Liver (tissue), 9 donors: ENCODE results near the gene TFB2M. TPM values are rescaled to one million over a fixed set of nuclear protein-coding genes. Genes with fewer than 3 reads are reported as not detected.

Experiments used
- DNase-seq: peaks from one replicate; pipeline ENCODE4 v3.0.0-alpha.2; 2017; ENCODE audit warnings: low spot score
- H3K27ac ChIP-seq, 2 donors: one replicate each; pipeline ENCODE4 v1.7.0; 2013; ENCODE audit warnings: inconsistent platforms in 2 of 2, low read length in 2 of 2, control low read depth in 1 of 2, low read depth in 1 of 2, mild to moderate bottlenecking in 1 of 2
- H3K27me3 ChIP-seq, 4 donors: one replicate each; pipeline versions ENCODE4 v1.6.1 to v1.7.0; 2013; ENCODE audit warnings: low read length in 3 of 4, inconsistent platforms in 1 of 4, mild to moderate bottlenecking in 1 of 4, moderate library complexity in 1 of 4; ENCODE audit not compliant: control insufficient read depth in 4 of 4, insufficient read depth in 4 of 4
- H3K36me3 ChIP-seq, 4 donors: one replicate each; pipeline versions ENCODE4 v1.6.1 to v1.7.0; 2013; ENCODE audit warnings: low read length in 3 of 4, mild to moderate bottlenecking in 3 of 4, low read depth in 1 of 4, moderate library complexity in 1 of 4; ENCODE audit not compliant: control insufficient read depth in 4 of 4, insufficient read depth in 3 of 4
- H3K4me1 ChIP-seq, 4 donors: one replicate each; pipeline versions ENCODE4 v1.6.1 to v1.7.0; 2013; ENCODE audit warnings: low read length in 3 of 4, mild to moderate bottlenecking in 3 of 4, moderate library complexity in 1 of 4; ENCODE audit not compliant: control insufficient read depth in 4 of 4, insufficient read depth in 4 of 4
- H3K4me3 ChIP-seq, 3 donors: one replicate each; pipeline versions ENCODE4 v1.6.1 to v1.7.0; 2013; ENCODE audit warnings: low read length in 3 of 3, control low read depth in 1 of 3, low read depth in 1 of 3, mild to moderate bottlenecking in 1 of 3
- H3K9ac ChIP-seq, 2 donors: one replicate each; pipeline ENCODE4 v1.7.0; 2013; ENCODE audit warnings: low read length in 2 of 2, mild to moderate bottlenecking in 2 of 2, moderate library complexity in 2 of 2, control low read depth in 1 of 2, low read depth in 1 of 2
- H3K9me3 ChIP-seq, 4 donors: one replicate each; pipeline versions ENCODE4 v1.6.1 to v1.7.0; 2013; ENCODE audit warnings: low read length in 3 of 4; ENCODE audit not compliant: control insufficient read depth in 4 of 4
- EGR1 ChIP-seq, 2 donors: IDR thresholded peaks; 2 replicates each; pipeline ENCODE4 v1.6.1; 2016 to 2018; ENCODE audit warnings: antibody characterized with exemption in 2 of 2, low read depth in 2 of 2
- FOXA1 ChIP-seq: IDR thresholded peaks from 2 replicates; pipeline ENCODE4 v1.6.1; 2016; ENCODE audit warnings: antibody characterized with exemption
- FOXA2 ChIP-seq: IDR thresholded peaks from 2 replicates; pipeline ENCODE4 v1.6.1; 2016; ENCODE audit warnings: antibody characterized with exemption
- GABPA ChIP-seq, 2 donors: IDR thresholded peaks in 1 of 2; conservative IDR thresholded peaks in 1 of 2; 2 replicates each; pipeline ENCODE4 v1.6.1; 2016; ENCODE audit warnings: antibody characterized with exemption in 2 of 2, mild to moderate bottlenecking in 1 of 2, moderate library complexity in 1 of 2
- HNF4A ChIP-seq, 2 donors: conservative IDR thresholded peaks; 2 replicates each; pipeline ENCODE4 v1.6.1; 2016; ENCODE audit warnings: antibody characterized with exemption in 2 of 2, mild to moderate bottlenecking in 2 of 2
- HNF4G ChIP-seq: IDR thresholded peaks from 2 replicates; pipeline ENCODE4 v1.6.1; 2016; ENCODE audit warnings: antibody characterized with exemption
- JUND ChIP-seq, 2 donors: IDR thresholded peaks; 2 replicates each; pipeline ENCODE4 v1.6.1; 2016; ENCODE audit warnings: antibody characterized with exemption in 2 of 2
- NR2F2 ChIP-seq: IDR thresholded peaks from 2 replicates; pipeline ENCODE4 v1.6.1; 2016; ENCODE audit warnings: antibody characterized with exemption
- RAD21 ChIP-seq, 2 donors: IDR thresholded peaks; 2 replicates each; pipeline ENCODE4 v1.6.1; 2016; ENCODE audit warnings: antibody characterized with exemption in 2 of 2, mild to moderate bottlenecking in 2 of 2
- RXRA ChIP-seq, 2 donors: IDR thresholded peaks; 2 replicates each; pipeline ENCODE4 v1.6.1; 2017 to 2018; ENCODE audit warnings: antibody characterized with exemption in 2 of 2, mild to moderate bottlenecking in 1 of 2
- SP1 ChIP-seq: IDR thresholded peaks from 2 replicates; pipeline ENCODE4 v1.6.1; 2018; ENCODE audit warnings: antibody characterized with exemption, mild to moderate bottlenecking
- TAF1 ChIP-seq: conservative IDR thresholded peaks from 2 replicates; pipeline ENCODE4 v1.6.1; 2016; ENCODE audit warnings: antibody characterized with exemption, mild to moderate bottlenecking
- YY1 ChIP-seq: IDR thresholded peaks from 2 replicates; pipeline ENCODE4 v1.6.1; 2016; ENCODE audit warnings: antibody characterized with exemption, mild to moderate bottlenecking
- WGBS: extraction: QIAGEN DNeasy Blood & Tissue Kit; methylation state at CpG from one replicate; pipeline ENCODE4 v1.1.7; 2013; 5-methylcytosine and 5-hydroxymethylcytosine counted together
- polyA plus RNA-seq, 2 donors: library from polyadenylated mRNA; stranded (reverse) in 1 of 2; unstranded in 1 of 2; fragments of 200-250 nt in 1 of 2; fragments of >200 nt in 1 of 2; fragmentation: Nextera tagmentation in 1 of 2; extraction: Ambion mirVana in 1 of 2; gene quantifications; one replicate each; pipeline versions ENCODE4 v1.2.1 to v1.2.3, GENCODE V29; 2013 to 2015
- total RNA-seq, 2 donors: library from RNA; depleted of rRNA; stranded (reverse); fragments of >200 nt; gene quantifications; one replicate each; pipeline ENCODE4 v1.2.3, GENCODE V29; 2014
- TF ChIP-seq, protein P1 (sequence below): fragments of 150-350 bp; IDR thresholded peaks from 2 replicates; pipeline ENCODE4 v1.5.1; 2017; ENCODE audit warnings: improper control_type of control experiment, low read depth, low read length; ENCODE audit not compliant: missing input control
- TF ChIP-seq, protein P2 (sequence below): IDR thresholded peaks from 2 replicates; pipeline ENCODE4 v1.6.1; 2016; ENCODE audit warnings: antibody characterized with exemption
- TF ChIP-seq, protein P3 (sequence below): IDR thresholded peaks from 2 replicates; pipeline ENCODE4 v1.6.1; 2016; ENCODE audit warnings: antibody characterized with exemption, mild to moderate bottlenecking
- TF ChIP-seq, protein P4 (sequence below): IDR thresholded peaks from 2 replicates; pipeline ENCODE4 v1.6.1; 2016; ENCODE audit warnings: antibody characterized with exemption
- TF ChIP-seq, protein P5 (sequence below): IDR thresholded peaks from 2 replicates; pipeline ENCODE4 v1.6.1; 2016; ENCODE audit warnings: antibody characterized with exemption
- donor health status: healthy.
- donor health status: healthy.
- donor health status: healthy.
- donor health status: healthy.
- donor health status: healthy.

The TFB2M gene
- total and polyA plus RNA-seq, 4 donors = 15.0 to 26.4 (median 23.5) TPM

DNA sequence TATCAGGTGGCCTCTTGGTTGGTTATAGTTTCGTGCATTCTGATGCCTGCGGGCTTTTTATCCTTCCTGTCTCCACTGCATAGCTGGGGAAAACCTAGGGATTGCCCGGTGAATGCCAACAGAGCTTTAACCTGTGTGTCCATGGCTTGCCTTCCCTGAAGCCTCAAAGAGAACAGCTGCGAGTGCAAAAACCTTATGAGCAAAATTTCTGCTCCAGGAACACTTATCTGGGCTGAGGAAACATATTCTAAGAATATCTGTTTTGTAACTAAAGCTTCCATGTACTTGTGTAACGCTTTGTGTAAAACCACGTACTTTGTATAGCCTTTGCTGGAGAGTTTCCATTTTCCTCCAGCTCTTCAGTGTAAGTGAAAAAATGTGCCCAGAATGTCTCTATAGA is 7.4 kb upstream of the TFB2M start:
- no peak for DNase-seq

DNA sequence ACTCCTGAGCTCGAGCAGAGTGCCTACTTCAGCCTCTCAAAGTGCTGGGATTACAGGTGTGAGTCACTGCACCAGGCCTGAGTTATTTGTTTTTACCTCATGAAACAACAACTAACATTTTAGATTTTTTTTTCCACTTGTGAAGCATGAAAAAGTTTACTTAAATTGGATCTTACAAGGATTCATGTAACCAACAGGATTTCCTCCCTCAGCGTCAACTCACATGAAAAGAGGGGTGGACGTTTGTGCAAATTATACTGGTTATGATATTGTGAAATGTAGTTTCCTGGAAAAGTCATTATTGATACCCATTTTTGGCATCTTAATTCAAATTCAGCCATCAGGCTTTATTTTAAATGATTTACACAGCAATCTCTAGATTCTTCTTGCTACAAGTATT is 6.7 kb upstream of the TFB2M start:
- Histone ChIP-seq H3K27me3 (no peaks in the 10 kb centered on the region), H3K36me3 (peaks cover 0 to 2% (median 0%) of the 10 kb centered on the region in 4 donors), H3K4me3 (no peak overlapping the region), H3K27ac (peak overlapping the region; percentile 13 to 35), H3K9me3 (no peaks in the 10 kb centered on the region), H3K9ac (peak overlapping the region in 1 of 2 donors; percentile 34), H3K4me1 (peaks cover 0 to 4% (median 2%) of the 10 kb centered on the region in 4 donors)
- TF ChIP-seq TAF1 (no peak), JUND (IDR thresholded peaks at IDR 0.05) (no peak), SP1 (no peak), NR2F2 (no peak), RXRA (IDR thresholded peaks at IDR 0.05) (no peak), YY1 (no peak), HNF4G (no peak), FOXA2 (no peak), EGR1 (IDR thresholded peaks at IDR 0.05; ENCODE audit: low read depth in 2 of 2) (no peak), FOXA1 (no peak), RAD21 (IDR thresholded peaks at IDR 0.05) (no peak), GABPA (IDR thresholded peaks at IDR 0.05 in 1 of 2, conservative IDR thresholded peaks at IDR 0.05 in 1 of 2) (no peak)
- TF ChIP-seq, protein P1, sequence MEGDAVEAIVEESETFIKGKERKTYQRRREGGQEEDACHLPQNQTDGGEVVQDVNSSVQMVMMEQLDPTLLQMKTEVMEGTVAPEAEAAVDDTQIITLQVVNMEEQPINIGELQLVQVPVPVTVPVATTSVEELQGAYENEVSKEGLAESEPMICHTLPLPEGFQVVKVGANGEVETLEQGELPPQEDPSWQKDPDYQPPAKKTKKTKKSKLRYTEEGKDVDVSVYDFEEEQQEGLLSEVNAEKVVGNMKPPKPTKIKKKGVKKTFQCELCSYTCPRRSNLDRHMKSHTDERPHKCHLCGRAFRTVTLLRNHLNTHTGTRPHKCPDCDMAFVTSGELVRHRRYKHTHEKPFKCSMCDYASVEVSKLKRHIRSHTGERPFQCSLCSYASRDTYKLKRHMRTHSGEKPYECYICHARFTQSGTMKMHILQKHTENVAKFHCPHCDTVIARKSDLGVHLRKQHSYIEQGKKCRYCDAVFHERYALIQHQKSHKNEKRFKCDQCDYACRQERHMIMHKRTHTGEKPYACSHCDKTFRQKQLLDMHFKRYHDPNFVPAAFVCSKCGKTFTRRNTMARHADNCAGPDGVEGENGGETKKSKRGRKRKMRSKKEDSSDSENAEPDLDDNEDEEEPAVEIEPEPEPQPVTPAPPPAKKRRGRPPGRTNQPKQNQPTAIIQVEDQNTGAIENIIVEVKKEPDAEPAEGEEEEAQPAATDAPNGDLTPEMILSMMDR = no peak
- TF ChIP-seq, protein P2, sequence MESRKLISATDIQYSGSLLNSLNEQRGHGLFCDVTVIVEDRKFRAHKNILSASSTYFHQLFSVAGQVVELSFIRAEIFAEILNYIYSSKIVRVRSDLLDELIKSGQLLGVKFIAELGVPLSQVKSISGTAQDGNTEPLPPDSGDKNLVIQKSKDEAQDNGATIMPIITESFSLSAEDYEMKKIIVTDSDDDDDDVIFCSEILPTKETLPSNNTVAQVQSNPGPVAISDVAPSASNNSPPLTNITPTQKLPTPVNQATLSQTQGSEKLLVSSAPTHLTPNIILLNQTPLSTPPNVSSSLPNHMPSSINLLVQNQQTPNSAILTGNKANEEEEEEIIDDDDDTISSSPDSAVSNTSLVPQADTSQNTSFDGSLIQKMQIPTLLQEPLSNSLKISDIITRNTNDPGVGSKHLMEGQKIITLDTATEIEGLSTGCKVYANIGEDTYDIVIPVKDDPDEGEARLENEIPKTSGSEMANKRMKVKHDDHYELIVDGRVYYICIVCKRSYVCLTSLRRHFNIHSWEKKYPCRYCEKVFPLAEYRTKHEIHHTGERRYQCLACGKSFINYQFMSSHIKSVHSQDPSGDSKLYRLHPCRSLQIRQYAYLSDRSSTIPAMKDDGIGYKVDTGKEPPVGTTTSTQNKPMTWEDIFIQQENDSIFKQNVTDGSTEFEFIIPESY = no peak
- TF ChIP-seq, protein P3, sequence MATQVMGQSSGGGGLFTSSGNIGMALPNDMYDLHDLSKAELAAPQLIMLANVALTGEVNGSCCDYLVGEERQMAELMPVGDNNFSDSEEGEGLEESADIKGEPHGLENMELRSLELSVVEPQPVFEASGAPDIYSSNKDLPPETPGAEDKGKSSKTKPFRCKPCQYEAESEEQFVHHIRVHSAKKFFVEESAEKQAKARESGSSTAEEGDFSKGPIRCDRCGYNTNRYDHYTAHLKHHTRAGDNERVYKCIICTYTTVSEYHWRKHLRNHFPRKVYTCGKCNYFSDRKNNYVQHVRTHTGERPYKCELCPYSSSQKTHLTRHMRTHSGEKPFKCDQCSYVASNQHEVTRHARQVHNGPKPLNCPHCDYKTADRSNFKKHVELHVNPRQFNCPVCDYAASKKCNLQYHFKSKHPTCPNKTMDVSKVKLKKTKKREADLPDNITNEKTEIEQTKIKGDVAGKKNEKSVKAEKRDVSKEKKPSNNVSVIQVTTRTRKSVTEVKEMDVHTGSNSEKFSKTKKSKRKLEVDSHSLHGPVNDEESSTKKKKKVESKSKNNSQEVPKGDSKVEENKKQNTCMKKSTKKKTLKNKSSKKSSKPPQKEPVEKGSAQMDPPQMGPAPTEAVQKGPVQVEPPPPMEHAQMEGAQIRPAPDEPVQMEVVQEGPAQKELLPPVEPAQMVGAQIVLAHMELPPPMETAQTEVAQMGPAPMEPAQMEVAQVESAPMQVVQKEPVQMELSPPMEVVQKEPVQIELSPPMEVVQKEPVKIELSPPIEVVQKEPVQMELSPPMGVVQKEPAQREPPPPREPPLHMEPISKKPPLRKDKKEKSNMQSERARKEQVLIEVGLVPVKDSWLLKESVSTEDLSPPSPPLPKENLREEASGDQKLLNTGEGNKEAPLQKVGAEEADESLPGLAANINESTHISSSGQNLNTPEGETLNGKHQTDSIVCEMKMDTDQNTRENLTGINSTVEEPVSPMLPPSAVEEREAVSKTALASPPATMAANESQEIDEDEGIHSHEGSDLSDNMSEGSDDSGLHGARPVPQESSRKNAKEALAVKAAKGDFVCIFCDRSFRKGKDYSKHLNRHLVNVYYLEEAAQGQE = no peak
- TF ChIP-seq, protein P4, sequence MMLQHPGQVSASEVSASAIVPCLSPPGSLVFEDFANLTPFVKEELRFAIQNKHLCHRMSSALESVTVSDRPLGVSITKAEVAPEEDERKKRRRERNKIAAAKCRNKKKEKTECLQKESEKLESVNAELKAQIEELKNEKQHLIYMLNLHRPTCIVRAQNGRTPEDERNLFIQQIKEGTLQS = no peak
- TF ChIP-seq, protein P5, sequence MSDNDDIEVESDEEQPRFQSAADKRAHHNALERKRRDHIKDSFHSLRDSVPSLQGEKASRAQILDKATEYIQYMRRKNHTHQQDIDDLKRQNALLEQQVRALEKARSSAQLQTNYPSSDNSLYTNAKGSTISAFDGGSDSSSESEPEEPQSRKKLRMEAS = no peak
- DNase-seq = no peak
- 69% methylated on average over 3 of the region's 3 CpGs for WGBS

More for the DNA sequence above, 7.4 kb upstream of the TFB2M start:
- Histone ChIP-seq H3K4me3 (no peak overlapping the region), H3K9me3 (no peaks in the 10 kb centered on the region), H3K27me3 (no peaks in the 10 kb centered on the region), H3K27ac (peak overlapping the region in 1 of 2 donors; percentile 35), H3K9ac (no peak overlapping the region), H3K36me3 (peaks cover 0 to 2% (median 0%) of the 10 kb centered on the region in 4 donors), H3K4me1 (peaks cover 0 to 4% (median 1%) of the 10 kb centered on the region in 4 donors)
- TF ChIP-seq RXRA (IDR thresholded peaks at IDR 0.05) (no peak), HNF4G (no peak), SP1 (no peak), FOXA1 (no peak), EGR1 (IDR thresholded peaks at IDR 0.05; ENCODE audit: low read depth in 2 of 2) (no peak), HNF4A (conservative IDR thresholded peaks at IDR 0.05) (no peak), TAF1 (no peak), NR2F2 (no peak), YY1 (no peak), GABPA (IDR thresholded peaks at IDR 0.05 in 1 of 2, conservative IDR thresholded peaks at IDR 0.05 in 1 of 2) (no peak), RAD21 (IDR thresholded peaks at IDR 0.05) (no peak), FOXA2 (no peak), JUND (IDR thresholded peaks at IDR 0.05) (no peak)
- TF ChIP-seq, protein P4 = no peak
- TF ChIP-seq, protein P1 = no peak
- TF ChIP-seq, protein P5 = no peak
- 69% methylated on average over 6 of the region's 6 CpGs for WGBS
